ENCODE data around the gene GRAP.

GRCh38 chr17:19017401-19017800 lies 29.4 kb downstream of the GRAP start:
- TF ChIP-seq CTCF (IDR thresholded peaks at IDR 0.05 in 8 of 11, conservative IDR thresholded peaks at IDR 0.05 in 3 of 11): no peak
- no peak for TF ChIP-seq POLR2AphosphoS5 (IDR thresholded peaks at IDR 0.05)
